Activated naive CD4-positive, alpha-beta T cell treated with anti-CD3 and anti-CD28 coated beads, Interleukin-2, amount 50 U/mL, for 16 hours (primary cell): ENCODE results near the gene FADS3.

Source experiments
- DNase-seq: peaks from one replicate; pipeline ENCODE4 v3.0.0-alpha.2; 2020

Gene FADS3

GRCh38 chr11:61833471-61833870, 57.9 kb downstream of the FADS3 start:
- DNase-seq: no peak

- DNase-seq: no peak
Measured at GRCh38 chr11:61832754-61833153, 58.6 kb downstream of the FADS3 start.

GRCh38 chr11:61832207-61832606, 59.1 kb downstream of the FADS3 start:
- no peak for DNase-seq

GRCh38 chr11:61830237-61831105, 60.9 kb downstream of the FADS3 start:
- DNase-seq: no peak

- no peak for DNase-seq
Measured at GRCh38 chr11:61829806-61830205, 61.5 kb downstream of the FADS3 start.

- peak; percentile 32 for DNase-seq
Measured at GRCh38 chr11:61828629-61829407, 62.5 kb downstream of the FADS3 start.

- no peak for DNase-seq
Measured at GRCh38 chr11:61828379-61828628, 63.0 kb downstream of the FADS3 start.

GRCh38 chr11:61827571-61828378, 63.6 kb downstream of the FADS3 start, which contains the start of gene FADS2:
Gene FADS2, plus strand, starts transcription at chr11:61828300. Its CDS starts 91 bp downstream, at chr11:61828391.
- peak; percentile 62 for DNase-seq

GRCh38 chr11:61826930-61827570, 64.3 kb downstream of the FADS3 start:
- DNase-seq: no peak
